Type B pancreatic cell (in vitro differentiated cells): ENCODE measurements around the gene TTLL11. TPM values are rescaled to one million over a fixed set of nuclear protein-coding genes. Genes with fewer than 3 reads are reported as not detected.

ENCODE experiments used
- DNase-seq: peaks from one replicate; pipeline ENCODE4 v3.0.0; 2021; ENCODE audit warnings: mixed read lengths; ENCODE audit not compliant: unreplicated experiment; ENCODE audit errors: extremely low spot score
- H3K27ac Mint-ChIP-seq: 2 replicates; pipeline ENCODE4 v1.8.0; 2021; ENCODE audit warnings: mild to moderate bottlenecking, mixed read lengths
- H3K27me3 Mint-ChIP-seq: 2 replicates; pipeline ENCODE4 v1.8.0; 2021; ENCODE audit warnings: mixed read lengths
- H3K36me3 Mint-ChIP-seq: 2 replicates; pipeline ENCODE4 v1.8.0; 2021; ENCODE audit warnings: mixed read lengths
- H3K4me1 Mint-ChIP-seq: one replicate; pipeline ENCODE4 v1.8.0; 2021; ENCODE audit warnings: mixed read lengths; ENCODE audit not compliant: unreplicated experiment
- H3K4me3 Mint-ChIP-seq: 2 replicates; pipeline ENCODE4 v1.8.0; 2021; ENCODE audit warnings: mild to moderate bottlenecking, mixed read lengths
- H3K9me3 Mint-ChIP-seq: 2 replicates; pipeline ENCODE4 v1.8.0; 2021; ENCODE audit warnings: mixed read lengths
- total RNA-seq: library from RNA; stranded (reverse); gene quantifications from 2 replicates; pipeline ENCODE4 v1.2.1, GENCODE V29; 2021; ENCODE audit warnings: low replicate concordance
- TF ChIP-seq, protein P1 (sequence below): fragments of 200-600 bp; sonication (generic); conservative IDR thresholded peaks from 2 replicates; pipeline ENCODE4 v1.5.0; 2021; ENCODE audit warnings: antibody characterized with exemption, mild to moderate bottlenecking

TTLL11 gene
- total RNA-seq, 1 donor from 2014 or later = 8.6 TPM

DNA sequence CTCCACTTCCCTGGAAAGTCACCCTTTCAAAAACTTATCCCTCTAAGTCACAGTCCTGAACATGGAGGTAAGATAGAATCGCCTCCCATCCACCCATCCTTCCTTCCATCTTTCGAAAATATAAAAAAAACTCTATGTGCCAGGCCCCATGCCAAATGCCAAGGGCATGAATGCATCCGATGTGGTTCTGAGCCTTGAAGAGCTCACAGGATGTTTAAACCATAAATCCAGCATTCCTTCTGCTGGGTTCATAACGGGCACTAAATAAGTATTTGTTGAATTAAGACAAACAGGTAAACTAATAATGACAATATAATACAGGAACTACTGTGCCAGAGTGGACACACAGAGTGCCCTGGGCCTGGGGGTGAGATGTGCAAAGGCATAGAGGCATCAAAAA is 147.3 kb downstream of the TTLL11 start:
- no peak for DNase-seq
- no peak overlapping the region for H3K4me3 Mint-ChIP-seq
- no peak overlapping the region for H3K27ac Mint-ChIP-seq
- peaks cover 5% of the 10 kb centered on the region for H3K4me1 Mint-ChIP-seq
- TF ChIP-seq, protein P1, sequence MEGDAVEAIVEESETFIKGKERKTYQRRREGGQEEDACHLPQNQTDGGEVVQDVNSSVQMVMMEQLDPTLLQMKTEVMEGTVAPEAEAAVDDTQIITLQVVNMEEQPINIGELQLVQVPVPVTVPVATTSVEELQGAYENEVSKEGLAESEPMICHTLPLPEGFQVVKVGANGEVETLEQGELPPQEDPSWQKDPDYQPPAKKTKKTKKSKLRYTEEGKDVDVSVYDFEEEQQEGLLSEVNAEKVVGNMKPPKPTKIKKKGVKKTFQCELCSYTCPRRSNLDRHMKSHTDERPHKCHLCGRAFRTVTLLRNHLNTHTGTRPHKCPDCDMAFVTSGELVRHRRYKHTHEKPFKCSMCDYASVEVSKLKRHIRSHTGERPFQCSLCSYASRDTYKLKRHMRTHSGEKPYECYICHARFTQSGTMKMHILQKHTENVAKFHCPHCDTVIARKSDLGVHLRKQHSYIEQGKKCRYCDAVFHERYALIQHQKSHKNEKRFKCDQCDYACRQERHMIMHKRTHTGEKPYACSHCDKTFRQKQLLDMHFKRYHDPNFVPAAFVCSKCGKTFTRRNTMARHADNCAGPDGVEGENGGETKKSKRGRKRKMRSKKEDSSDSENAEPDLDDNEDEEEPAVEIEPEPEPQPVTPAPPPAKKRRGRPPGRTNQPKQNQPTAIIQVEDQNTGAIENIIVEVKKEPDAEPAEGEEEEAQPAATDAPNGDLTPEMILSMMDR = no peak
- H3K9me3 Mint-ChIP-seq = no peaks in the 10 kb centered on the region
- peaks cover 5% of the 10 kb centered on the region for H3K36me3 Mint-ChIP-seq
- no peaks in the 10 kb centered on the region for H3K27me3 Mint-ChIP-seq

DNA sequence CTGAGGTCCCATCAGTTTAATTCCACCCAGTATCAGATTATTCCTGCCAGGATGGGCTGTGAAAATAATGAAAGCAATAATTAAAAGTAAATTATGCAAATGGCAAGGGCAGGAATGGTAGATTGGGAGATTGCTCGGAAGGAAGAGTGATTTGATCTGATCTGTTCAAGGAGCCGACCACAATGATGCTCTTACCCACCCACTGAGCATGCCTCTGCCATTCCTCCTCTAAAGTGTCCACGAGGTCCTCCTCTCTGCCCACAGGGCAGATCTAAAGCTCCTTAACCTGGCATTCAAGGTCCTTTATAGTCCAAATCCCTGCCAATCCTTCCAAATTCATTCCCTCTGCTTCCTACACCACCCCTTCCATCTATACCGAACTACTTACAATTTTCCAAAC is 147.8 kb downstream of the TTLL11 start:
- TF ChIP-seq, protein P1 = no peak
- Mint-ChIP-seq H3K4me1 (peaks cover 5% of the 10 kb centered on the region), H3K36me3 (peaks cover 5% of the 10 kb centered on the region), H3K27ac (no peak overlapping the region), H3K27me3 (no peaks in the 10 kb centered on the region), H3K9me3 (no peaks in the 10 kb centered on the region), H3K4me3 (no peak overlapping the region)
- DNase-seq = no peak

DNA sequence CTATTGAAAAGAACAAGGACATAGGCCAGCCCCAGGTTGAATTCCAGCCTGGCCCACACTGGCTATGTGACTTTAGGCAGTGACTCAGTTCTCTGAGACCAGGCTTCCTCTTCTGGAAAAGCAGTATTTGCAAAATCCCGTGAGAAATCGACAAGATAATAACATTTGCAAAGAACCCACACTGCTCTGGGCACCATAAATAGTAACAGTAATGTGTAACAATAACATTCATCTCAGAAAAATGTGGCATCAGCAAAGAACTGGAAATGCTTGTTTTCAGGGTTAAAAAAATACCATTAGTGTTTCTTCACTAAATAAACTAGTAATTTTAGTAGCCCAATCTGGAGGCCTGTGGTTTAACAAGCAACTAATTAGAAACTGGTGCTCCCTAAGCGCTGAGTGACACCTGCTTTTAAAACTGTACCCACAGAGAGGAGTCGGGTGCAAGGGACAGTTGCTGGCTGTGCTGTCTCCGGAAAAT is 148.4 kb downstream of the TTLL11 start:
- Mint-ChIP-seq H3K4me1 (peaks cover 5% of the 10 kb centered on the region), H3K27me3 (no peaks in the 10 kb centered on the region), H3K9me3 (no peaks in the 10 kb centered on the region), H3K27ac (no peak overlapping the region), H3K4me3 (no peak overlapping the region), H3K36me3 (peaks cover 5% of the 10 kb centered on the region)
- DNase-seq = no peak
- TF ChIP-seq, protein P1 = no peak

DNA sequence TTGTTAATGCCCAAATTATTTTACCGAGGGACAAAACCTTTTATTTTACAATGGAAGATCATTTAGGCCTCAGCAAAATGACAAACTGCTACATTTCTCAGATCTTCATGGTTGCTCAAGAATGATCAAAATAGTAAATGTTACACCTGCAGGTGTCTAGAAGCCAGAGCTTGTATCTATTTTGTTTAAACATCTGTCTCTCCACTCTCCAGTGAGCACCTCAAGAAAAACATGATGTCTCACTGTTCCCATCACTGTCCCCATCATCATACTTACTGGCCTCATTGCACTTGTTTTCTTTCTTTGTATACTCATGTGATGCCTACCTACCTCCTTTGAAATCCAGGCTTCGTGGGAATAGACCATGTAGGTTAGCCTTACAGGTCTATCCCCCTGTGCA is 149.6 kb downstream of the TTLL11 start:
- Mint-ChIP-seq H3K4me3 (no peak overlapping the region), H3K27ac (no peak overlapping the region), H3K9me3 (no peaks in the 10 kb centered on the region), H3K27me3 (peaks cover 7% of the 10 kb centered on the region), H3K4me1 (peaks cover 5% of the 10 kb centered on the region), H3K36me3 (peaks cover 5% of the 10 kb centered on the region)
- no peak for DNase-seq
- TF ChIP-seq, protein P1 = no peak

DNA sequence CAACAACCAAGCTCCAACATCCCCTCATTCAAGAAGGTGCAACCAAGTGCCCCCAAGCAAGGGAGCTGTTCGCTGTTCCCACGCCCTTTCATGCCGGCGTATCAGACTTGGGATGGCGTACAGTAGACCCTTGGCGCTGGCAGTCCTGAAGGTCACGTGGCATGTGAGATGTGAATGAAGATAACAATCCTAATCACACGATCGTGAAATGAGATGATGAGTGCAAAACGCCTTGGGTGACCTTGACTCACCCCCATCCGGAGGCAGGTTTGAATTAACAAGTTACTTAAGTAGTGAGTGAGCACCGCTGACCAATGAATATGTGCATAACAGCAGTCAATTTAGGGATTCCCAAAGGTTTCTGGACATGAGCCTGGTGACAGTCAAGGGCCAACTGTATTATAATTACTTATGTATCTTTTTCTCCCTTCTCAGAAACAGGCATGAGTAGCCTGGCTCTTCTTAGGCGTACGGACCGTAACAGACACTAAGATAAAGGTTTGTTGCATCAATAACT is 150.2 kb downstream of the TTLL11 start:
- Mint-ChIP-seq H3K4me1 (peaks cover 4% of the 10 kb centered on the region), H3K27ac (no peak overlapping the region), H3K4me3 (no peak overlapping the region), H3K27me3 (peaks cover 7% of the 10 kb centered on the region), H3K36me3 (peaks cover 5% of the 10 kb centered on the region), H3K9me3 (no peaks in the 10 kb centered on the region)
- TF ChIP-seq, protein P1 = no peak
- DNase-seq = no peak

DNA sequence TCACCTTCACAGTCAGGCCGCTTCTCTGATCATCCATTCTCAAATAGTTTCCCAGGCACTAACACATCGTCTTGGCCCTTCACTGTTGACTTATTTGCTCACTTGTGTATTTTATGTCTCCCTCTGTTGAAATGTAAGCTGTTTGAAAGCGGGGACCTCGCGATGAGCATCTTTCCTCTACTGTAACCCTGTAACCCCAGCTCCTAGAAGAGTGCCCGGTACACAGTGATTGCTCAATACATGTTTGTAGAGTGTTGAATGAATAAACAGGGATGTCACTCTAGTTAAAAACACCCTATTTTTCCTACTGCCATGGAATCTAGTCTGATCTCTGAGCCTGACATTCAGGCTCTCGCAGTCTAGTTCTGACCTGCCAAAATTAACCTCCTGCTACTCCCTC is 150.8 kb downstream of the TTLL11 start:
- Mint-ChIP-seq H3K27ac (no peak overlapping the region), H3K36me3 (peaks cover 5% of the 10 kb centered on the region), H3K4me3 (no peak overlapping the region), H3K9me3 (no peaks in the 10 kb centered on the region), H3K4me1 (no peaks in the 10 kb centered on the region), H3K27me3 (peaks cover 7% of the 10 kb centered on the region)
- TF ChIP-seq, protein P1 = no peak
- DNase-seq = no peak
